Measurements from ENCODE around the gene MED13.

DNA sequence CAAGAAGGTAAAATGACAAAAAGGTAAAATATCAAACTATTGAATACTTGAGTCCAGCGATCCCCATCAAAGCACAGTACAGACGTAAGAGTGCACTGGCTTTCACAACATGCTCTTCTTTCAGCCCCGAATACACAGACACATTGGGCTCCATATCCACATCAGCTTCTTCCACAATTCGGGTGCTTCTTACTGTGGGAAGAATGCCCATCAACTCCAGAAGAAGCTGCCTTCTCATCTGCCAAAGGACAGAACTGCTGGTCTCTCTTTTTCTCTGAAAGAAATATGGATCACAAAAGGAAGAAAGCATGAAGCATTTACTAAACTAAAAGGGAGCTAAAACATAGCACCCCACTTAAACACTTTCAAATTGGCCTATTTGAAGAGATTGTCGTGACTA lies 157.7 kb downstream of the MED13 start:
- no peak for TF ChIP-seq POLR2A (IDR thresholded peaks at IDR 0.05)
- TF ChIP-seq, protein P1, sequence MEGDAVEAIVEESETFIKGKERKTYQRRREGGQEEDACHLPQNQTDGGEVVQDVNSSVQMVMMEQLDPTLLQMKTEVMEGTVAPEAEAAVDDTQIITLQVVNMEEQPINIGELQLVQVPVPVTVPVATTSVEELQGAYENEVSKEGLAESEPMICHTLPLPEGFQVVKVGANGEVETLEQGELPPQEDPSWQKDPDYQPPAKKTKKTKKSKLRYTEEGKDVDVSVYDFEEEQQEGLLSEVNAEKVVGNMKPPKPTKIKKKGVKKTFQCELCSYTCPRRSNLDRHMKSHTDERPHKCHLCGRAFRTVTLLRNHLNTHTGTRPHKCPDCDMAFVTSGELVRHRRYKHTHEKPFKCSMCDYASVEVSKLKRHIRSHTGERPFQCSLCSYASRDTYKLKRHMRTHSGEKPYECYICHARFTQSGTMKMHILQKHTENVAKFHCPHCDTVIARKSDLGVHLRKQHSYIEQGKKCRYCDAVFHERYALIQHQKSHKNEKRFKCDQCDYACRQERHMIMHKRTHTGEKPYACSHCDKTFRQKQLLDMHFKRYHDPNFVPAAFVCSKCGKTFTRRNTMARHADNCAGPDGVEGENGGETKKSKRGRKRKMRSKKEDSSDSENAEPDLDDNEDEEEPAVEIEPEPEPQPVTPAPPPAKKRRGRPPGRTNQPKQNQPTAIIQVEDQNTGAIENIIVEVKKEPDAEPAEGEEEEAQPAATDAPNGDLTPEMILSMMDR (IDR thresholded peaks at IDR 0.05) = no peak
